GM12878 (cell line): ENCODE measurements around the gene FGB. TPM values are rescaled to one million over a fixed set of nuclear protein-coding genes. Genes with fewer than 3 reads are reported as not detected.

ENCODE experiments used
- ATAC-seq: fragments of 200-7000 bp; cut with Tn5 transposase; 3 replicates; pipeline ENCODE4 v1.9.1; 2020; ENCODE audit warnings: mild to moderate bottlenecking, moderate library complexity
- BruUV-seq: library from RNA; stranded (reverse); fragments of 400-500 nt; replicated peaks from 2 replicates; lab custom pipeline; 2021; lab: Mats Ljungman, UMichigan
- CTCF ChIA-PET: fragments of 300-600 bp; sonication (Branson Sonifier 250); formaldehyde crosslinking; extraction: SDS; loops from one replicate; lab custom pipeline; 2021; ENCODE audit warnings: inconsistent platforms; lab: Yijun Ruan, JAX
- POLR2A ChIA-PET: fragments of 350-600 bp; formaldehyde crosslinking; extraction: SDS; loops from one replicate; lab custom pipeline; 2021; ENCODE audit warnings: inconsistent platforms; lab: Charles Lee
- RAD21 ChIA-PET: fragments of 300-600 bp; sonication (Branson Sonifier 250); formaldehyde crosslinking; loops from one replicate; lab custom pipeline; 2023; ENCODE audit warnings: antibody characterized with exemption; ENCODE audit not compliant: unreplicated experiment; lab: Charles Lee
- SMC1A ChIA-PET: fragments of 300-600 bp; sonication (Branson Sonifier 250); formaldehyde crosslinking; loops from one replicate; lab custom pipeline; 2023; ENCODE audit not compliant: unreplicated experiment, uncharacterized antibody; lab: Charles Lee
- DNase-seq: peaks from one replicate; pipeline ENCODE4 v3.0.0-alpha.2; 2011; ENCODE audit warnings: low read depth, low spot score
- FAIRE-seq: peaks from 3 replicates; lab custom pipeline; 2011; peaks lifted over from hg19 to GRCh38; lab: Jason Lieb, UNC
- H2AFZ ChIP-seq: 2 replicates; pipeline ENCODE4 v1.6.0; 2011; ENCODE audit warnings: low read depth, low read length, control low read depth; ENCODE audit not compliant: control insufficient read depth
- H3K27ac ChIP-seq: 2 replicates; pipeline ENCODE4 v1.5.1; 2011; ENCODE audit warnings: control low read depth; ENCODE audit not compliant: control insufficient read depth, insufficient read depth
- H3K27me3 ChIP-seq, 2 experiments: replicated peaks in 1 of 2; 2 replicates each; pipeline versions ENCODE4 v1.6.0 to v1.6.1; 2011; ENCODE audit warnings: low read length in 1 of 2; ENCODE audit not compliant: control insufficient read depth in 2 of 2, insufficient read depth in 2 of 2
- H3K36me3 ChIP-seq, 2 experiments: 2 replicates each; pipeline ENCODE4 v1.5.1; 2011; ENCODE audit warnings: low read length in 1 of 2; ENCODE audit not compliant: control insufficient read depth in 2 of 2, insufficient read depth in 2 of 2
- H3K4me1 ChIP-seq: 2 replicates; pipeline ENCODE4 v1.6.1; 2011; ENCODE audit warnings: mild to moderate bottlenecking, low read length, moderate library complexity, mixed read lengths; ENCODE audit not compliant: control insufficient read depth, insufficient read depth
- H3K4me2 ChIP-seq: 2 replicates; pipeline ENCODE4 v1.6.0; 2011; ENCODE audit warnings: control low read depth; ENCODE audit not compliant: control insufficient read depth, insufficient read depth
- H3K4me3 ChIP-seq: fragments of 200-600 bp; sonication (generic); 2 replicates; pipeline ENCODE4 v1.5.1; 2016
- H3K79me2 ChIP-seq: 2 replicates; pipeline ENCODE4 v1.6.0; 2011; ENCODE audit warnings: low read length; ENCODE audit not compliant: control insufficient read depth, insufficient read depth
- H3K9ac ChIP-seq: 2 replicates; pipeline ENCODE4 v1.8.0; 2011; ENCODE audit warnings: low read length, control low read depth, mixed read lengths; ENCODE audit not compliant: control insufficient read depth, insufficient read depth
- H3K9me3 ChIP-seq: replicated peaks from 3 replicates; pipeline ENCODE4 v1.5.1; 2011; ENCODE audit warnings: mild to moderate bottlenecking, low read length; ENCODE audit not compliant: control insufficient read depth, insufficient read depth
- H4K20me1 ChIP-seq: 2 replicates; pipeline ENCODE4 v1.6.0; 2011; ENCODE audit not compliant: control insufficient read depth, insufficient read depth
- DPF2 ChIP-seq: fragments of 450-650 bp; IDR thresholded peaks from 2 replicates; pipeline ENCODE4 v1.6.1; 2017; ENCODE audit warnings: mild to moderate bottlenecking
- ELK1 ChIP-seq: IDR thresholded peaks from 2 replicates; pipeline ENCODE4 v1.6.1; 2012; ENCODE audit warnings: low read depth, low read length, improper control_type of control experiment
- GABPA ChIP-seq: IDR thresholded peaks from 2 replicates; pipeline ENCODE4 v1.6.1; 2014; ENCODE audit warnings: antibody characterized with exemption, low read depth, mild to moderate bottlenecking, inconsistent platforms
- HDAC6 ChIP-seq: fragments of 200-600 bp; sonication (generic); IDR thresholded peaks from one replicate; pipeline ENCODE4 v1.8.0; 2017; ENCODE audit warnings: antibody characterized with exemption; ENCODE audit not compliant: unreplicated experiment
- IKZF2 ChIP-seq, 2 experiments: fragments of 450-650 bp; IDR thresholded peaks; 2 replicates each; pipeline ENCODE4 v1.6.1; 2017; ENCODE audit warnings: mild to moderate bottlenecking in 2 of 2, moderate library complexity in 2 of 2
- MYC ChIP-seq: IDR thresholded peaks from 2 replicates; pipeline ENCODE4 v1.6.1; 2011; ENCODE audit warnings: mild to moderate bottlenecking, low read length, moderate library complexity, inconsistent platforms; ENCODE audit not compliant: insufficient read depth, insufficient replicate concordance, insufficient read length, severe bottlenecking
- PML ChIP-seq: IDR thresholded peaks from 2 replicates; pipeline ENCODE4 v1.6.1; 2012; ENCODE audit warnings: low read length, inconsistent platforms
- RAD51 ChIP-seq: fragments of 450-650 bp; IDR thresholded peaks from 2 replicates; pipeline ENCODE4 v1.6.1; 2016; ENCODE audit warnings: moderate library complexity, mild to moderate bottlenecking, inconsistent platforms
- RCOR1 ChIP-seq: conservative IDR thresholded peaks from 2 replicates; pipeline ENCODE4 v1.6.1; 2012; ENCODE audit warnings: low read depth, low read length, improper control_type of control experiment
- SRF ChIP-seq, 2 experiments: IDR thresholded peaks; 2 replicates each; pipeline ENCODE4 v1.6.1; 2011; ENCODE audit warnings: low read depth in 2 of 2, low read length in 2 of 2, mild to moderate bottlenecking in 1 of 2, moderate library complexity in 1 of 2
- TARDBP ChIP-seq: IDR thresholded peaks from 2 replicates; pipeline ENCODE4 v1.6.1; 2016; ENCODE audit warnings: borderline replicate concordance
- YY1 ChIP-seq: IDR thresholded peaks from 2 replicates; pipeline ENCODE4 v1.6.1; 2011; ENCODE audit warnings: low read depth, mild to moderate bottlenecking, low read length
- ZBTB40 ChIP-seq: fragments of 450-650 bp; IDR thresholded peaks from 2 replicates; pipeline ENCODE4 v1.6.1; 2016; ENCODE audit warnings: mild to moderate bottlenecking, moderate library complexity, borderline replicate concordance
- ZNF622 ChIP-seq: fragments of 450-650 bp; IDR thresholded peaks from 2 replicates; pipeline ENCODE4 v1.6.1; 2017; ENCODE audit warnings: mild to moderate bottlenecking, inconsistent platforms
- WGBS: methylation state at CpG from one replicate; pipeline ENCODE4 v1.1.6; 2016; ENCODE audit warnings: low lambda C conversion rate; ENCODE audit not compliant: insufficient replicate concordance, insufficient coverage; ENCODE audit errors: missing lambda C conversion rate; 5-methylcytosine and 5-hydroxymethylcytosine counted together
- in situ Hi-C: fragments of 300-500 bp; cut with MboI; formaldehyde crosslinking; loops from 9 replicates; pipeline ENCODE4 v1.14.3; 2018; ENCODE audit warnings: mixed read lengths
- intact Hi-C: fragments of 100-400 bp; cut with micrococcal nuclease; formaldehyde crosslinking; loops from one replicate; pipeline ENCODE4 v1.14.2; 2022; ENCODE audit not compliant: unreplicated experiment
- polyA plus RNA-seq, 11 experiments: library from polyadenylated mRNA; depleted of rRNA in 4 of 11; unstranded in 6 of 11; stranded (reverse) in 5 of 11; fragments of >200 nt; fragmentation: Nextera tagmentation in 4 of 11; fragmentation: Illumina TruSeq in 1 of 11; extraction: Ambion mirVana in 4 of 11; extraction: Trizol in 1 of 11; gene quantifications; 1 replicate in 1 of 11; 2 replicates in 10 of 11; pipeline versions ENCODE4 v1.2.1 to v1.2.3, GENCODE V29; 2011 to 2016; ENCODE audit warnings: inconsistent platforms in 2 of 11, missing spikeins in 2 of 11, low read depth in 1 of 11
- total RNA-seq, 4 experiments: library from RNA; depleted of rRNA in 3 of 4; stranded (reverse); fragments of >200 nt in 3 of 4; fragmentation: Illumina TruSeq in 1 of 4; extraction: Trizol in 1 of 4; gene quantifications; 2 replicates each; pipeline versions ENCODE4 v1.2.1 to v1.2.3, GENCODE V29; 2013 to 2021

Gene FGB
- total and polyA plus RNA-seq, 10 of the 15 experiments (the other 5 are each of a cell fraction or from before 2014, with no cell fraction given): 0.04 to 2.7 TPM; not detected in 8

- ATAC-seq (no peak), FAIRE-seq (no peak), DNase-seq (no peak)
- in situ Hi-C loops (loop anchor here (5.0 kb wide), 1 partner anchor 66 kb away; the partner anchor contains the start of gene PLRG1), intact Hi-C loops (loop anchor here (1.0 kb wide), 2 partner anchors 59 to 66 kb away; no protein-coding TSS in a partner anchor)
- Histone ChIP-seq H4K20me1 (no peaks in the 10 kb centered on the region), H2AFZ (no peak overlapping the region), H3K79me2 (no peaks in the 10 kb centered on the region), H3K27ac (no peak overlapping the region), H3K9ac (no peak overlapping the region), H3K9me3 (no peaks in the 10 kb centered on the region), H3K36me3 (no peaks in the 10 kb centered on the region), H3K4me3 (no peak overlapping the region), H3K4me2 (no peak overlapping the region), H3K27me3 (no peaks in the 10 kb centered on the region), H3K4me1 (peaks cover 13% of the 10 kb centered on the region)
- ChIA-PET POLR2A (no interaction called here), RAD21 (interaction anchor here (1.3 to 7.1 kb wide), 5 partner anchors 51 to 68 kb away, joined by 4 to 88 read pairs (median 39); partner anchors contain the start of genes FGB and PLRG1), SMC1A (interaction anchor here (1.3 to 7.2 kb wide), 7 partner anchors 8 to 287 kb away, joined by 3 to 119 read pairs (median 7); partner anchors contain the start of genes FGB and PLRG1), CTCF (interaction anchor here (0.9 to 19.0 kb wide), 11 partner anchors 8 to 365 kb away, joined by 3 to 796 read pairs (median 5); partner anchors contain the start of genes FGB and PLRG1)
- 81% methylated on average over 5 of the region's 5 CpGs for WGBS
- BruUV-seq: no TSS peak
- no peak for TF ChIP-seq YY1
- TF ChIP-seq GABPA: no peak
- no peak for TF ChIP-seq DPF2
- TF ChIP-seq HDAC6: no peak
- TF ChIP-seq ZNF622: no peak
- TF ChIP-seq RCOR1: no peak
- TF ChIP-seq IKZF2 (IDR thresholded peaks at IDR 0.05): no peak
- no peak for TF ChIP-seq PML
- no peak for TF ChIP-seq SRF (IDR thresholded peaks at IDR 0.05; ENCODE audit: low read depth in 2 of 2, low read length in 2 of 2)
- no peak for TF ChIP-seq RAD51
- TF ChIP-seq MYC: no peak
- no peak for TF ChIP-seq ZBTB40
- no peak for TF ChIP-seq ELK1
- no peak for TF ChIP-seq TARDBP
These were observed 55.1 kb downstream of the FGB start for GRCh38 chr4:154617820-154618317.
